GM12891 (cell line): Measurements from ENCODE around the gene GPR142.

Experiments used
- DNase-seq: peaks from one replicate; pipeline ENCODE4 v3.0.0; 2011; ENCODE audit warnings: low spot score; ENCODE audit not compliant: insufficient read length
- FAIRE-seq: peaks from 2 replicates; lab custom pipeline; 2011; peaks lifted over from hg19 to GRCh38; lab: Jason Lieb, UNC
- PAX5 ChIP-seq: IDR thresholded peaks from 2 replicates; pipeline ENCODE4 v1.6.1; 2011; ENCODE audit warnings: low read length, moderate library complexity, mild to moderate bottlenecking; ENCODE audit not compliant: insufficient read depth, severe bottlenecking
- POLR2A ChIP-seq: IDR thresholded peaks from 2 replicates; pipeline ENCODE4 v1.6.1; 2011; ENCODE audit warnings: low read depth, low read length, control low read depth
- POLR2AphosphoS5 ChIP-seq: IDR thresholded peaks from 2 replicates; pipeline ENCODE4 v1.6.1; 2011; ENCODE audit warnings: low read depth, low read length, control low read depth
- POU2F2 ChIP-seq: IDR thresholded peaks from 2 replicates; pipeline ENCODE4 v1.6.1; 2011; ENCODE audit warnings: low read depth, mild to moderate bottlenecking, control low read depth, low read length, moderate library complexity
- SPI1 ChIP-seq: IDR thresholded peaks from 2 replicates; pipeline ENCODE4 v1.6.1; 2011; ENCODE audit warnings: low read depth, low read length, control low read depth
- TAF1 ChIP-seq: IDR thresholded peaks from 2 replicates; pipeline ENCODE4 v1.6.1; 2011; ENCODE audit warnings: low read depth, low read length, control low read depth

Gene GPR142

DNA sequence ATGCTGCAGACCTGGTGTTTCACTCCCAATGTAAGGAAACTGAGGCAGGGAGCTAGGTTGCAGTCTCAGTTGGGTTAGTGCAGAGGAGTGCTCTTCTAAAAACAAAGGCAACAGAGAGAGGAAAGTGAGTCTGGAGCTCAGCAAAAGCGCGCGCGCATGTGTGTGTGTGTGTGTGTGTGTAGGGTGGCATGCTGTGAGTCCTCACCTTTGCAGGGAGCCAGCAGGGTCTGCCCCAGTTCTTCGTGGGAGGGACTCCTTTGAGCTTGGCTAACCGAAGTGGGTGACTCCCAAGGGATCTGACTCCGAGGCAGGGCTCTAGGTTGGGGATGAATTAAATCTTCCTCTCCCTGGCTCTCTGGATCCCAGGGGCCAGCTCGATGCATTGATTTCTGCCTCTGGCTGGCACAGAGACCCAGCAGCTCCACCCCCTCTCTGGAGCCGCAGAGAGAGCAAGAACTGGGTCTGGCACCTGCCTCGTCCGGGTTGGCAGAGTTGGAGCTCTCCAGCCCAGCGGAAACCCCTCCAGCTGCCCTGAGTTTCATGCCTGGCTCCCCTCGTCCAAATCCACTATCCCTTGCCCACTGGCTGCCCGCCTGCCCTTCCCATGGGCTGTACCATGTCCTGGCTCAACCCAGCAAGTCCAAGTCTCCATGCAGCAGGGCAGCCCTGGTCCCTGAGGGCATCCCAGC, 4.4 kb upstream of the GPR142 start:
- FAIRE-seq (no peak), DNase-seq (no peak)
- TF ChIP-seq SPI1 (no peak), POU2F2 (no peak), PAX5 (no peak), POLR2AphosphoS5 (no peak), POLR2A (no peak), TAF1 (no peak)

DNA sequence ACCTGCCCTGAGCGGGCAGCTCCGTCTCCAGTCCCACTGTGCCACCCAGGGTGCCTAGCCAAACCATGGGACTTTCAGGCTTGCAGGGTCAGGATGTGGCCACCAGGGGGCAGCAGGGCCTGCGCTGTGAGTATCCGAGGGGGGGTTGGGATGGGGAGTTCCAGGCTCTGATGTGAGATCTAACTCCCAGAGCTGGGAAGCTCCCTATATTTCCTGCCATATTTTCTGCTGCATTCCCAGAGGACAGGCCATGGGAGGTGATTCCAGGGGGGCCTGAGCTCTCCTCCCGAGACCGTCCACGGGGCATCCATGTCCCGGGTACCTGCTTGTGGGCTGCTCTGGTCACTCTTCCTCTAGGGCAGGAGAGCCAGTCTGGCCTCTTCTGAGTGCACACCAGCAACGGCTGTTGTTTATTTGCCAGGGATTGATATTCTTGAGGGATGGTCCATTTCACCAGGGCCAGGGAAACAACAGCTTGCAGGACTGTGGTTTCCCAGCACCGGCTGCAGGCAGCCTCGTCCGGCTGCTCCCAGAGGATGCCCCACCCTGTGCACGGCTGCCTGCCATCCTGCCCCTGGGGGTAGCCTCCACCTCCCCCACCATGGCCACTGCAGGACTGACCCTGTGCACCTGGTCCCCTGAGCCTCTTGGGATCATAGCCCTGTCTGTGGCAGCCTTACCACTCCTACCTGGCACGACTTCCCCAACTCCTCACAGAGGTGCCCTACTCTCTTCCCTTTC, 1.2 kb downstream of the GPR142 start:
- DNase-seq (peak; percentile 79), FAIRE-seq (peak; percentile 87)
- TF ChIP-seq SPI1 (no peak), POLR2AphosphoS5 (no peak), PAX5 (no peak), TAF1 (no peak), POU2F2 (no peak), POLR2A (no peak)

DNA sequence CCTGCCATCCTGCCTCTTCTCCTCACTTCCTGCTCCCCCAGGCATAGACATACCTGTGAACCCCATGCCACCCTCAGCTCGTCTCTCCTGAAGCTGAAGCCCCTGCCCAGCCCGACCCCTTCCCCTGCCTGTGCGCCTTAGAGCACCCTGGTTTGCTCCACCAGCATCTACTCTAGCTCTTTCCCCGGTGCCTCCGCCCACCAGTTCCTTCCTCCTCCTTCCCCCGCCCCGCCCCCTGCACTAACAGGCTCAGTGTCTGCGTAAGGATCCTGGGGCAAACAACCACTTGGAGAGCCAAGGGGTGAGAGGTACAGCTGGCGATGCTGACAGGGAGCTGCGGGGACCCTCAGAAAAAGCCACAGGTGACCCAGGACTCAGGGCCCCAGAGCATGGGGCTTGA, 1.9 kb downstream of the GPR142 start:
- FAIRE-seq (peak; percentile 84), DNase-seq (peak; percentile 64)
- TF ChIP-seq TAF1, result no peak
- no peak for TF ChIP-seq PAX5
- TF ChIP-seq SPI1, result no peak
- TF ChIP-seq POLR2A, result no peak
- TF ChIP-seq POLR2AphosphoS5, result no peak
- no peak for TF ChIP-seq POU2F2

DNA sequence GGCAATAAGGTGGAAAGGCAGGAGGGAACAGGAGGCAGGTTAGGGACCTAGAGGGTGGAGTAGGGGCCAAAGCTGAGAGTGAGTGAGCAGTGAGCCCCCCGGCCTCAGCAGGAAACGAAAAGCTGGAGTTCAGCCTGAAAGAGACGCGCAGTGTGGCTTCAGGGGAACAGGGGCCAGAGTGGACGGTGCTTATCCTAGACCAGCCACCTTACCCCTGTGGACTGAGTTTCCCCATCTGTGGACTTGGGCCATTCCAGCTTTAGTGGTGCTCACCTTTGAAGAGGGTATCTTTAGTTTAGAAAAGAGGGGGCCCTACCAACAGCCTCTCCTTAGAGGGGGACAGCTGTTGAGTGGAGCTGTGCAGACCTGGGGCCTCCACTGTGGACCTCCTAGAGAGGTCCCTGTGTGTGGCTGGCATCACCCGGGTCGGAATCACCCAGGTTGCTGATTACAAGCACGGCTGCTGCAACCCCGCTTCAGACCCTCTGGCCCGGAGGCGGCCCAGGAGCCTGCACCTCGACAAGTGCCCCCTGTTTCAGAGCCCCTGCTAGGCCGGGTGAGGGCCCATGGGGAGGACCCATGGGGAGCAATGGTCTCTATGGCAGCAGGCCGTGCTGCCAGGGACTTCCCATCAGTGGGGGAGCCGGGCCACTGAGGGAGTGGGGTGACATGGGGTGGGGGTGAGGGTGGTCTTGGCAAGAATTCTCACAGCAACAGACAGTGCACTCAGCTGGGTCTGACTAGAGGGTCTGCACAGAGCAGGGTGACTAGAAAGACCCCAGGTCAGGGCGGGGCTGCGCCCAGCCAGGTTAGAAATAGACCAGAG, 2.6 kb downstream of the GPR142 start:
- FAIRE-seq (no peak), DNase-seq (no peak)
- TF ChIP-seq POLR2AphosphoS5, result no peak
- no peak for TF ChIP-seq POU2F2
- TF ChIP-seq TAF1, result no peak
- no peak for TF ChIP-seq PAX5
- no peak for TF ChIP-seq SPI1
- TF ChIP-seq POLR2A, result no peak

DNA sequence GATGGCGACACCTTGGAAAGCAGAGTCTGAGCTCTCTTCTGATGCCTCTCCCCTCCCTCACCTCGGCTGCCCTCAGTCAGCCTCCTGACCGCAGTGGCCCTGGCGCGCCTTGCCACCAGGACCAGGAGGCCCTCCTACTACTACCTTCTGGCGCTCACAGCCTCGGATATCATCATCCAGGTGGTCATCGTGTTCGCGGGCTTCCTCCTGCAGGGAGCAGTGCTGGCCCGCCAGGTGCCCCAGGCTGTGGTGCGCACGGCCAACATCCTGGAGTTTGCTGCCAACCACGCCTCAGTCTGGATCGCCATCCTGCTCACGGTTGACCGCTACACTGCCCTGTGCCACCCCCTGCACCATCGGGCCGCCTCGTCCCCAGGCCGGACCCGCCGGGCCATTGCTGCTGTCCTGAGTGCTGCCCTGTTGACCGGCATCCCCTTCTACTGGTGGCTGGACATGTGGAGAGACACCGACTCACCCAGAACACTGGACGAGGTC, 4.4 kb downstream of the GPR142 start:
- no peak for DNase-seq
- no peak for TF ChIP-seq POLR2A
- TF ChIP-seq PAX5, result no peak
- no peak for TF ChIP-seq SPI1
- no peak for FAIRE-seq

DNA sequence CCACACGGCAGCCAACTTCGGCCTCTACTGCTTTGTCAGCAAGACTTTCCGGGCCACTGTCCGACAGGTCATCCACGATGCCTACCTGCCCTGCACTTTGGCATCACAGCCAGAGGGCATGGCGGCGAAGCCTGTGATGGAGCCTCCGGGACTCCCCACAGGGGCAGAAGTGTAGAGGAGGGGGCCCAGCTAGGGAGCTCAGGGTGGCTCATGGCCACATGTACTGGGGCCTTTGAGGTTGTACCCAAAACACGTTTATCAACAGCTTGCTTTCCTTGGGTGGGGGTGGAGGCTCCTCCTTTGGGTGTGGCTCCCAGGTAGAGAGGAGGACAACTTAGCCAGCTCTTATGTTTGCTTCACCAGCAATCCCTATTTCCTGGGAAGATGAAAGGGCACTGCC, 5.1 kb downstream of the GPR142 start:
- FAIRE-seq (no peak), DNase-seq (no peak)
- TF ChIP-seq POLR2AphosphoS5, result no peak
- no peak for TF ChIP-seq POLR2A
- TF ChIP-seq POU2F2, result no peak
- no peak for TF ChIP-seq SPI1
- TF ChIP-seq PAX5, result no peak
- no peak for TF ChIP-seq TAF1

DNA sequence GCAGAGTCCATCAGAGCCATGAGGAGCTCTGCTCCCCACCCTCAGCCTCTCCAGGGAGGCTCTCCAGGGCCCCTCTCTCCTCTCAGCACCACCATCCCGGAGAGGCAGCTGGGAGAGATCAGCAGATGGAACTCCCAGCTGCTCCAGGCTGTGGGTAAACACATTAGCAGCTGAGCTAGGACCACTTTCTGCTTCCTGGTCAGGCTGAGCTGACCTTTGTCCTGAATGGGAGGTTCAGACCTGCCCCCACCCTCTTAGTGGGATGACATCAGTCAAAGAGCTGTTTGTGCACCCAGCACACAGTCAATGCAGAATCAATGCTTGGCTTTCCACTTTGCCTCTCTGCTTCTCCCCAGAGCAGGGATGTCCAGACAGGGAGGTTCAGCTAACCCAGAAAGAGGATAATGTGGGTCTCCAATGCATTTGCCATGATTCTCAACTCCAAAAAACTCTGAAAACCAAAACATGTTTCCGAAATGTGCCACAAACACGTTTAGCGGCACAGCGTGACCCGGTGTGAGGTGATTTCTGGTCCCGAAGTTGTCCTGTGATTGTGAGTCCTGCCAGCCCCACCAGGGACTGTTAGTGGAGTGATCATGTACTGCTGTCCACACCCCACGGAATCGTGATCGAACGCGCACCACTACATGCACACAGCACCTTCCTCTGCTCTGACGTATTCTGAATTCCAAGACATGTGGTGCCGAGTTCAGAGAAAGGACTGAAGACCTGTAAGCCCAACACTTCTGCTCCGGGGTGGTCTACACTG, 6.7 kb downstream of the GPR142 start:
- no peak for DNase-seq
- FAIRE-seq, result no peak
- no peak for TF ChIP-seq POLR2AphosphoS5
- TF ChIP-seq TAF1, result no peak
- no peak for TF ChIP-seq POLR2A
- TF ChIP-seq SPI1, result no peak
- TF ChIP-seq POU2F2, result no peak
- TF ChIP-seq PAX5, result no peak

DNA sequence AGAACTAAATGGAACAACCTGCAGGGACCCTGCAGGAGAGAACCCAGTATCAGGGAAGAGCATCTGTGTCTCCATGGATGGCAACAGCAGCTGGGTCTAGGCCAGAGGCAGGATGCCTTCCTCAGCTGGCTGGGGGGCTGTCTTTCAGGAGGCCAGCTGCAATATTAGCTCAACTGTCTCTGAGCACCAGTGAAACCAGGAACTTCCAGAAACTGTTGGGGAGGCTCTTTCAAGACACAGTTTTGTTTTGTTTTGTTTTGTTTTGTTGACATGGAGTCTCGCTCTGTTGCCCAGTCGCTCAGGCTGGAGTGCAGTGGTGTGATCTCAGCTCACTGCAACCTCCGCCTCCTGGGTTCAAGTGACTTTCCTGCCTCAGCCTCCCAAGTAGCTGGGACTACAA, 7.6 kb downstream of the GPR142 start:
- no peak for TF ChIP-seq SPI1
- no peak for TF ChIP-seq POU2F2
- TF ChIP-seq TAF1, result no peak
- TF ChIP-seq PAX5, result no peak
- no peak for TF ChIP-seq POLR2AphosphoS5
- no peak for TF ChIP-seq POLR2A
- DNase-seq (no peak), FAIRE-seq (no peak)
